Germinal center (tissue), 1 donor: ENCODE measurements around the gene RNF148.
"Not testable (repeated sequence)": the region's sequence is repeated elsewhere in the genome, so short reads cannot be mapped to it uniquely, and the experiment has no call there.

Experiments used
- DNase-seq: peaks from one replicate; pipeline ENCODE4 v3.0.0; 2012; ENCODE audit warnings: mixed read lengths, low spot score

Gene RNF148

GRCh38 chr7:122689346-122690109 lies 13.2 kb downstream of the RNF148 start:
- DNase-seq, result no peak

DNA sequence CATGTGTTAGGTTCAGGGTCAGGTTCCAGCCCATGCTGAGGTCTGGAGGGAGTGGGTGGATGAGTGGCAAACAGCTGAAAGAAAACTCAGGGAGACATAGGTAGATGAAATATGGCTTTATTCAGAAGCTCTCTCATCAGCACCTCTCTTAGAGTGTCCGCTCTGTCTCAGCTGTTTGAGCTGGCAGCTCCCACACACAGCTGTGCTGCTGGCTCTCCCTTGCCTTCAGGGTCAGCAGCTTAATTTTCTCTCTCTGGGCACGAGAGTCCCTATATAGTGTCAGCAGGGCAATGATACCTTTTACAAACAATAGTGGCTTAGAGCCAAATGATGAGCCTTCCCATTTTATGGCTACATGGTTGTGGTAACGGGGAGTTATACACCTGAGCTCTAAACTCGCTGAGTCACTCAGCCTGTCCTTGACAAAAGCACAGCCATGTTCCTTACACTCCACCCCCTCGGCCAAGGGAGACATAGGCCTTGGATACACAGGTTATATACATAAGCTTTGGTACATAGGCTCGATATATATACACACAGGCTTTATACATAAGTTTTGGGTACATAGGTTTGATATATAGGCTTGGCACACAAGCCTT lies 14.2 kb downstream of the RNF148 start:
- no peak for DNase-seq

- DNase-seq, result no peak
These were observed 16.3 kb downstream of the RNF148 start for GRCh38 chr7:122686360-122686878.

GRCh38 chr7:122684504-122684903 lies 18.2 kb downstream of the RNF148 start:
- DNase-seq, result no peak

- DNase-seq, result no peak
These were observed 19.7 kb downstream of the RNF148 start for GRCh38 chr7:122682815-122683550.

- not testable (repeated sequence) for DNase-seq
These were observed 21.5 kb downstream of the RNF148 start for GRCh38 chr7:122681186-122681585.

- no peak for DNase-seq
These were observed 22.9 kb downstream of the RNF148 start for GRCh38 chr7:122679813-122680212.

DNA sequence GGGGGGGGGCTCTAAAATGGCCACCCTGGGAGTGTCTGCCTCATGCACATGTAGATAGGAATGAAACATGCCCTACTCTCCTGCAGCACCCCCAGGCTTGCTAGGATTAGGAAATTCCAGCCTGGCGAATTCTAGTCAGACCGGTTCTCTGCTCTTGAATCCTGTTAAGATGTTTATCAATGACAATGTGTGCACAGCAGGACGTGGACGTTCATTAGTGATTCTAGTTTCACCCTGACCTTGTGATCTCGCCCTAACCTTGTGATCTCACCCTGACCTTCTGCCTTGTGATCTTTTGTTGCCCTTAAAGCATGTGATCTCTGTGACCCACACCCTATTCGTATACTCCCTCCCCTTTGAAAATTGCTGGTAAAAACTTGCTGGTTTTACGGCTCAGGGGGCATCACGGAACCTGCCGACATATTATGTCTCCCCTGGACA lies 23.4 kb downstream of the RNF148 start:
- not testable (repeated sequence) for DNase-seq

- DNase-seq, result no peak
These were observed 25.6 kb downstream of the RNF148 start for GRCh38 chr7:122677149-122677548.

DNA sequence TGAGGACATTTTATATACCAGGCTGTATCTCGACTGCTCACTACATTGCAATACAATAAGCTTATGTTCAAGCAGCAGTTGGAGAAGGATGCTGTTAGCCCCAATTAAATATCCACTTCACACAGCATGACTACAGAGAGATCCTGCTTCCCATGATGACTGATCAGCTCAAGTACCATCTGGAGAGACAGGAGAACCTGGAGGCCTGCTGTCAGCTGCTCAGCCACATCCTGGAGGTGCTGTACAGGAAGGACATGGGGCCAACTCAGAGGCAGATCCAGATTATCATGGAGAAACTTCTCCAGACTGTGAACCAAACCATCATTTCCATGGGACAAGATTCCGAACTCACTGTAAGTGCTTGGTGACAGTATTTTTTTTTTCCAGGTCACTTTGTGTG lies 26.3 kb downstream of the RNF148 start:
- no peak for DNase-seq

- DNase-seq, result no peak
These were observed 27.1 kb downstream of the RNF148 start for GRCh38 chr7:122675621-122676020.

DNA sequence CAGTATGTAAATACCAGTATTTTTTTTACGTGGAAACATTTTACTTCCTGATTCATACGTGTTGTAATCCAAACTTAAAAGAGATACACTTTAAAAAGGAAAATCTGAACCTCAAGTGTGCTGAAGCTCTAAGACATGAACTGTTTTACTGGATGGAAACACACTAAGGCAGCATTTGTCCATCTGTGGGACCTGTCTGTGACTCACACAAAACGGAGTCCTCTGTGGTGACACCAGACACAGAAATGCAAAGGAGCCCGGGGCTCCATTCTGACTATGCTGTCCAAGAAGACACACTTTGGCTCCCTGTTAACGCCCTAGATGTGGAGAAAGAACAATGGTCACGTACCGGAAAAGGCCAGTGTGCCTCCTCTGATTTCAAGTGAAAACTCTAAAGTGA lies 27.7 kb downstream of the RNF148 start:
- DNase-seq, result no peak

DNA sequence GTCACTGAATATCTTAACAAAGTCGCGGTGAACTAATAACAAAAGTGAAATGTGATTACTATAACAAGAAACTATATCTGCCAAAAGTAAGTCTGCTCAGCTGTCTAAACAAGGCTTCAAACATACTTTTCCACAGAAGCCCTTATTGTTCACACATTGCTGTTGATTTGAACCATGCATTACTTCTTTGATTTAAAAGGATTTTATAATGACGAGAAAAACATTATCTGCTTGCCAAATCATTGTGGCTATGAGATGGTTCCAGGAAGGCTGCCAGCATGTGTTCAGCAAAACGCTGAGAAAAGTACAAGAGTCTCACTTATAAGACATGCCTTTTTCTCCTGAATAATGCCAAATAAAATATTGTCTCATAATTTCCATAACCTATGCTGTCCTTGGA lies 28.2 kb downstream of the RNF148 start:
- DNase-seq, result no peak

- no peak for DNase-seq
These were observed 28.8 kb downstream of the RNF148 start for GRCh38 chr7:122673951-122674350.

- DNase-seq, result no peak
These were observed 30.2 kb downstream of the RNF148 start for GRCh38 chr7:122672536-122672935.

- no peak for DNase-seq
These were observed 39.0 kb downstream of the RNF148 start for GRCh38 chr7:122663733-122664132.

DNA sequence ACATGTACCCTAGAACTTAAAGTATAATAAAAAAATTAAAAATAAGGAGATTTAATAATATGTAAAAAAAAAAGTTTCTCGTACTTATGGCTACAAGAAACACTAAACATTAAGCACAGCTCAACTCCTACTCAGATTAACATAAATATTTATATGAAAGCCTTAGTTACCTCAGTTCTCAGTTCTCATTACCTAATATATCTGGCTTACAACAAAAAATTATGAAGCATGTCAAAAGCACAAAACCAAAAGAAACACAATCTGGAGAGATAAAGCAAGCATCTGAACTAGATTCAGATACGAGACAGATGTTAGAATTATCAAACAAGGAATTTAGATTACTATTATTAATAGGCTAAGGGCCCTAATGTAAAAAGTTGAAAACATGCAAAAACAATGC lies 43.9 kb downstream of the RNF148 start:
- no peak for DNase-seq

- no peak for DNase-seq
These were observed 49.0 kb downstream of the RNF148 start for GRCh38 chr7:122653685-122654084.

GRCh38 chr7:122652876-122653275 lies 49.8 kb downstream of the RNF148 start:
- DNase-seq, result no peak
